Esophagus squamous epithelium (tissue), 5 donors: ENCODE results near the gene ADD3. TPM values are rescaled to one million over a fixed set of nuclear protein-coding genes. Genes with fewer than 3 reads are reported as not detected.

Experiments used
- DNase-seq: peaks from one replicate; lab custom pipeline; 2025; lab: John Stamatoyannopoulos, UW
- H3K27ac ChIP-seq, 4 donors: fragments of 200-600 bp; sonication (generic); one replicate each; pipeline ENCODE4 v1.5.1; 2016 to 2019; ENCODE audit warnings: mild to moderate bottlenecking in 1 of 4
- H3K27me3 ChIP-seq, 4 donors: fragments of 200-600 bp; sonication (generic); 1 replicate in 3 of 4; 2 replicates in 1 of 4; pipeline versions ENCODE4 v1.5.1 to v1.6.0; 2017 to 2021; ENCODE audit warnings: antibody characterized with exemption in 1 of 4
- H3K36me3 ChIP-seq, 3 donors: fragments of 200-600 bp; sonication (generic); one replicate each; pipeline ENCODE4 v1.5.1; 2016 to 2019
- H3K4me1 ChIP-seq, 3 donors: fragments of 200-600 bp; sonication (generic); one replicate each; pipeline ENCODE4 v1.5.1; 2017 to 2019
- H3K4me3 ChIP-seq, 4 donors: fragments of 200-600 bp; sonication (generic); 1 replicate in 3 of 4; 2 replicates in 1 of 4; pipeline ENCODE4 v1.5.1; 2016 to 2019; ENCODE audit warnings: mild to moderate bottlenecking in 2 of 4, moderate library complexity in 1 of 4
- H3K9me3 ChIP-seq, 3 donors: fragments of 200-600 bp; sonication (generic); one replicate each; pipeline ENCODE4 v1.5.1; 2016 to 2019
- POLR2A ChIP-seq, 4 donors: fragments of 450-650 bp; IDR thresholded peaks; one replicate each; pipeline ENCODE4 v1.6.1; 2017; ENCODE audit warnings: antibody characterized with exemption in 4 of 4, mild to moderate bottlenecking in 4 of 4, moderate library complexity in 3 of 4
- WGBS, 2 donors: methylation state at CpG; one replicate each; pipeline ENCODE4 v1.1.5; 2018; 5-methylcytosine and 5-hydroxymethylcytosine counted together
- intact Hi-C: fragments of 100-400 bp; cut with DNase I; formaldehyde crosslinking; loops from one replicate; pipeline ENCODE4 v1.15.0; 2022
- total RNA-seq, 4 donors: library from RNA; depleted of rRNA; stranded (reverse); fragments of >200 nt; gene quantifications; one replicate each; pipeline ENCODE4 v1.1.0, GENCODE V29; 2016
- TF ChIP-seq, protein P1 (sequence below), 6 experiments: fragments of 450-650 bp in 4 of 6; fragments of 200-600 bp in 2 of 6; sonication (generic) in 2 of 6; IDR thresholded peaks; one replicate each; pipeline ENCODE4 v1.5.1; 2016 to 2019; ENCODE audit warnings: antibody characterized with exemption in 6 of 6, mild to moderate bottlenecking in 4 of 6, moderate library complexity in 4 of 6
- donor health status: DM: yes; HTN: yes; CAD: no.

Gene ADD3
- total RNA-seq, 4 donors from 2014 or later, result 52.5 to 214 (median 145) TPM

DNA sequence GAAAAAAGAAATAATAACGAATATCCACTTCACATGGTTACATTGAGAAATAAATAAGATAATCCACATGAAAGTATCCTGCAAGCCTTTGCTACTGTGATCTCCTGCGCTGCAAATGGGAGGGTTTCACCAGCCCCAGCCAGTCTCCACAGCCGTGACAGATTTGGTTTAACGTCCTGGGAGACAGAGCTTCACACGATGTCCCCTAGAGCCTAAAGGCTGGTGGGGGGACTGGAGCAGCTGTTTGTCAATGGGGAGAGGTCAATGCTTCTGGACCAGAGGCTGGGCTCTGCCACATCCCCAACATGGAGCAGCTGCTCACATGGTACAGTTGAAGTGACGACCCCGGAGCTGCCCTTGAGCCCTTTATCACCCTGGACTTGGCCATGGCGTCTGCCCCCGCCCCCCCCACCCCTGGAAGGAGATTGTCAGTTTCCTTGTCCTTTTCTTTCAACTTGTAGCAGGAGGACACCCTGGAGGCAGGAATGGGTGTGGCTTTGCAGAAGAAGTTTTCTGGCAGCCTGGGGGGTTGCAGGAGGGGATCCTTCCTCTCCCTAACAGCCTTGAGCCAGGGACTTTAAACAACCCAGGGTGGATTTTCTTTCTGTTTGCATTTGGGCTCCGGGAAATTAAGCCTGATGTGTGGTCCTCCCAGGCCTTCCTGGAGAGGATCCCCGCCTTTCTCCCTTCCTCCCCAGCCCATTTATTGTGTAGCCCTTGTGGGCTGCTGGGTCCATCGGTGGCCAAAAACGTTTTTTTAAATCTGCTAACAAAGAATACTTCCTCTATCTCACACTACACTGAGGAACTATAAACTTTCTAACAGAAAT, 162.6 kb downstream of the ADD3 start:
- intact Hi-C loops, result no loop called here
- Histone ChIP-seq H3K4me3 (no peak overlapping the region), H3K27ac (no peak overlapping the region), H3K9me3 (no peaks in the 10 kb centered on the region), H3K4me1 (peaks cover 0 to 28% (median 5%) of the 10 kb centered on the region in 3 donors), H3K27me3 (peaks cover 0 to 79% (median 1%) of the 10 kb centered on the region in 4 donors), H3K36me3 (no peaks in the 10 kb centered on the region)
- 3 to 12% methylated on average over 5 to 8 of the region's 13 CpGs for WGBS, 2 donors
- TF ChIP-seq, protein P1, sequence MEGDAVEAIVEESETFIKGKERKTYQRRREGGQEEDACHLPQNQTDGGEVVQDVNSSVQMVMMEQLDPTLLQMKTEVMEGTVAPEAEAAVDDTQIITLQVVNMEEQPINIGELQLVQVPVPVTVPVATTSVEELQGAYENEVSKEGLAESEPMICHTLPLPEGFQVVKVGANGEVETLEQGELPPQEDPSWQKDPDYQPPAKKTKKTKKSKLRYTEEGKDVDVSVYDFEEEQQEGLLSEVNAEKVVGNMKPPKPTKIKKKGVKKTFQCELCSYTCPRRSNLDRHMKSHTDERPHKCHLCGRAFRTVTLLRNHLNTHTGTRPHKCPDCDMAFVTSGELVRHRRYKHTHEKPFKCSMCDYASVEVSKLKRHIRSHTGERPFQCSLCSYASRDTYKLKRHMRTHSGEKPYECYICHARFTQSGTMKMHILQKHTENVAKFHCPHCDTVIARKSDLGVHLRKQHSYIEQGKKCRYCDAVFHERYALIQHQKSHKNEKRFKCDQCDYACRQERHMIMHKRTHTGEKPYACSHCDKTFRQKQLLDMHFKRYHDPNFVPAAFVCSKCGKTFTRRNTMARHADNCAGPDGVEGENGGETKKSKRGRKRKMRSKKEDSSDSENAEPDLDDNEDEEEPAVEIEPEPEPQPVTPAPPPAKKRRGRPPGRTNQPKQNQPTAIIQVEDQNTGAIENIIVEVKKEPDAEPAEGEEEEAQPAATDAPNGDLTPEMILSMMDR (IDR thresholded peaks at IDR 0.05), result no peak
- TF ChIP-seq POLR2A (IDR thresholded peaks at IDR 0.05), result no peak
- no peak for DNase-seq

DNA sequence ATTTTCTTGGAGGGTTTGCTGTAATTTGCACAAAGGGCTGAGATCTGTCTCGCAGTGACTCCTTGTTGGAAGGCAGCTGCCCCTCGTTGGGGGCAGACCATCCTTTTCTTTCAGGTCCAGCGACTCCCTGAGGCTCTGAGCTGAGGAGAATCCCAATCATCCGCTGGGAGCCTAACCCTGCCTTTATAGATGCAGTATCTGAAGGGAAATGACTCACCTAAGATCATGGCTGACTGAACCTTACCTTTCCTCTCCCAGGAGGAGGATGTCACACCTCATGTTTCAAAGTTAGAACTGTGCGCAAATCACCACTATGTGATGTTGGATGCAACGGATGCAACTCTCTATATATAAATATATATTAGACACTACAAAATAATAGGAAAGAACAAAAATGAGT, 163.2 kb downstream of the ADD3 start:
- DNase-seq, result no peak
- no peak for TF ChIP-seq POLR2A (IDR thresholded peaks at IDR 0.05)
- TF ChIP-seq, protein P1 (IDR thresholded peaks at IDR 0.05), result no peak
- Histone ChIP-seq H3K4me3 (no peak overlapping the region), H3K27ac (no peak overlapping the region), H3K4me1 (peaks cover 0 to 28% (median 5%) of the 10 kb centered on the region in 3 donors), H3K9me3 (no peaks in the 10 kb centered on the region), H3K27me3 (peaks cover 0 to 77% (median 1%) of the 10 kb centered on the region in 4 donors), H3K36me3 (no peaks in the 10 kb centered on the region)
- intact Hi-C loops, result no loop called here
- 40 to 70% methylated on average over 6 of the region's 6 CpGs for WGBS, 2 donors

DNA sequence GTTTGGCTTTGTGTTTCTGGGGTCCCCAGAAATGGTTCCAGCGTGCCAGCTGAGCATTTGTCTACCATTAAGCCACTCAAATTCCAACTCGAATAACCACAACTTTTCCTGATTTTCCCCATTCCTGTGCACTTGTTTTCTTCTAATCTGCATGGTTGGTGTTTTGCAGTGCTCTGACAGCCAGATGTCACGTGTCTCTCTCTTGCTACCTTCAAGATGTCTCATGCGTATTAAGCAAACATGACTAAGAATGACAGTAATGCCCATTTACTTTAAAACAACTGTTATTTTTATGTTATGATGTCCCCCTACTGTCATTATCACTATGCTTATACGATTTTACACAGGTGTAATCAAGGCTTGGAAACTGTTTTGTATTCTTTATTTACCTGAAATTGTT, 164.4 kb downstream of the ADD3 start:
- H3K27me3 ChIP-seq, result peaks cover 0 to 69% (median 1%) of the 10 kb centered on the region in 4 donors
- WGBS, 2 donors, result 55 to 71% methylated on average over 5 of the region's 5 CpGs
- intact Hi-C loops, result no loop called here

DNA sequence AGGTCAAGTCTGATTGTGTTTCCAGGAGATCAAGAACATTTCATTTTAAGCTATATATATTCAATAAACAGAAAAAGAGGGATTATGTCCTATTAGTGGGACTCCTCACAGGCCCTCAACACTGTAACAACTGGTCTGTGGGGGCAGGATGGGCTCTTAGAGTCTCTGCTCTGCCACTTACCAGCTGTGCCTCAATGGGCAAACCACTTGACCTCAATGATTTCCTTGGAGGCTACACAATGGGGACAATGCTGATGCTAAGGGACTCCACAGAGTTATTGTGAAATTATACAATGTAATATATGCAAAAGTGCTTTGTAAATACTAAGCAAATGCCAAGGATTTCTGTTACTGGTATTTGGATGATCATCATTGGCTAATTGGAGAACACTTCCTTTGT, 166.4 kb downstream of the ADD3 start:
- TF ChIP-seq, protein P1 (IDR thresholded peaks at IDR 0.05), result no peak
- no peak for TF ChIP-seq POLR2A (IDR thresholded peaks at IDR 0.05)
- Histone ChIP-seq H3K4me1 (peaks cover 0 to 13% (median 5%) of the 10 kb centered on the region in 3 donors), H3K27me3 (peaks cover 0 to 49% (median 0%) of the 10 kb centered on the region in 4 donors), H3K27ac (no peak overlapping the region), H3K36me3 (no peaks in the 10 kb centered on the region), H3K9me3 (no peaks in the 10 kb centered on the region), H3K4me3 (no peak overlapping the region)
- intact Hi-C loops, result no loop called here
- DNase-seq, result no peak

More for the DNA sequence above, 164.4 kb downstream of the ADD3 start:
- no peak for TF ChIP-seq POLR2A (IDR thresholded peaks at IDR 0.05)
- TF ChIP-seq, protein P1 (IDR thresholded peaks at IDR 0.05), result no peak
- H3K9me3 ChIP-seq, result no peaks in the 10 kb centered on the region
- H3K27ac ChIP-seq, result no peak overlapping the region
- no peak overlapping the region for H3K4me3 ChIP-seq
- H3K4me1 ChIP-seq, result peaks cover 0 to 28% (median 5%) of the 10 kb centered on the region in 3 donors
- no peaks in the 10 kb centered on the region for H3K36me3 ChIP-seq
- no peak for DNase-seq

DNA sequence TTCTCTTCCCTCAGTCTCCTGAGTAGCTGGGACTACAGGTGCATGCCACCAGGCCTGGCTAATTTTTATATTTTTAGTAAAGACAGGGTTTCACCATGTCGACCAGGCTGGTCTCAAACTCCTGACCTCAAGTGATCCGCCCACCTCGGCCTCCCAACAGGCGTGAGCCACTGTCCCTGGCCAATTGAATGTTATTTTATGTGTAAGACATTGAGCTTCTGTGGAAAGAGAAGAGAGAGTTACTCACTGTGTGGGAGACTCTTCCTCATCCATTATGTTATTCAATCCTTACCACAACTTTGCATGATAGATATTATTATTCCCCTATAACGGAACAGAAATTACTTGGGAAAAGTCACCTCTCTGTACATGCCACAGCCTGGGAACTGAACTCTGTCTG, 167.0 kb downstream of the ADD3 start:
- Histone ChIP-seq H3K4me3 (no peak overlapping the region), H3K27me3 (peaks cover 0 to 43% (median 0%) of the 10 kb centered on the region in 4 donors), H3K27ac (no peak overlapping the region), H3K9me3 (no peaks in the 10 kb centered on the region), H3K4me1 (peaks cover 0 to 12% (median 5%) of the 10 kb centered on the region in 3 donors), H3K36me3 (no peaks in the 10 kb centered on the region)
- intact Hi-C loops, result no loop called here
- no peak for DNase-seq
- WGBS, 2 donors, result 87 to 94% methylated on average over 5 of the region's 5 CpGs
- TF ChIP-seq, protein P1 (IDR thresholded peaks at IDR 0.05), result no peak
- no peak for TF ChIP-seq POLR2A (IDR thresholded peaks at IDR 0.05)
